ENCODE measurements around the gene CHST13. TPM values are rescaled to one million over a fixed set of nuclear protein-coding genes. Genes with fewer than 3 reads are reported as not detected.

Gene CHST13
- total and polyA plus RNA-seq, 2 of the 4 experiments (the other 2 are of a cell fraction), result not detected

GRCh38 chr3:126538316-126538715 lies 14.4 kb downstream of the CHST13 start:
- POLR2A ChIA-PET (ENCODE audit: unreplicated experiment), result no interaction called here
- H4K8ac ChIP-seq (ENCODE audit: low read depth in 2 of 2, low read length in 2 of 2), result no peak overlapping the region
- H3K14ac ChIP-seq (replicated peaks; ENCODE audit: low read depth, low read length), result no peak overlapping the region
- no peak overlapping the region for H3K4me2 ChIP-seq (ENCODE audit: low read depth, low read length)
- no peaks in the 10 kb centered on the region; the same call in 1 of the 2 replicates for H3K9me3 ChIP-seq (ENCODE audit: control insufficient read depth, insufficient read depth, low read length)
- dilution Hi-C loops (cut with HindIII; ENCODE audit: low sequenced_read_pairs, unreplicated experiment), result no loop called here
- in situ Hi-C loops (cut with MboI; ENCODE audit: low sequenced_read_pairs), result no loop called here
- H3K56ac ChIP-seq (ENCODE audit: extremely low read depth, insufficient read depth, low read length), result no peak overlapping the region
- H3K4me1 ChIP-seq (ENCODE audit: control insufficient read depth, insufficient read depth, low read length), result peaks cover 6% of the 10 kb centered on the region
- TF ChIP-seq SMC3 (IDR thresholded peaks at IDR 0.05; ENCODE audit: low read depth, low read length), result no peak
- no peak for TF ChIP-seq BHLHE40 (IDR thresholded peaks at IDR 0.05; ENCODE audit: low read depth, low read length)
- no peak for TF ChIP-seq FOS (IDR thresholded peaks at IDR 0.05; ENCODE audit: low read depth, low read length)
- no peak for TF ChIP-seq MXI1 (IDR thresholded peaks at IDR 0.05; ENCODE audit: borderline replicate concordance, low read depth, low read length)
- TF ChIP-seq, protein P1, sequence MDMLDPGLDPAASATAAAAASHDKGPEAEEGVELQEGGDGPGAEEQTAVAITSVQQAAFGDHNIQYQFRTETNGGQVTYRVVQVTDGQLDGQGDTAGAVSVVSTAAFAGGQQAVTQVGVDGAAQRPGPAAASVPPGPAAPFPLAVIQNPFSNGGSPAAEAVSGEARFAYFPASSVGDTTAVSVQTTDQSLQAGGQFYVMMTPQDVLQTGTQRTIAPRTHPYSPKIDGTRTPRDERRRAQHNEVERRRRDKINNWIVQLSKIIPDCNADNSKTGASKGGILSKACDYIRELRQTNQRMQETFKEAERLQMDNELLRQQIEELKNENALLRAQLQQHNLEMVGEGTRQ (IDR thresholded peaks at IDR 0.05; ENCODE audit: low read depth, low read length), result no peak
- TF ChIP-seq RCOR1 (IDR thresholded peaks at IDR 0.05; ENCODE audit: insufficient replicate concordance, low read length), result no peak
- TF ChIP-seq ELK1 (IDR thresholded peaks at IDR 0.05; ENCODE audit: borderline replicate concordance, low read depth, low read length), result no peak
- no peak for TF ChIP-seq CTCF (conservative IDR thresholded peaks at IDR 0.05; ENCODE audit: low read depth, low read length)
- TF ChIP-seq CHD1 (IDR thresholded peaks at IDR 0.05; ENCODE audit: low read depth, low read length), result no peak
- TF ChIP-seq NFE2L2 (IDR thresholded peaks at IDR 0.05; ENCODE audit: low read depth, low read length), result no peak
- no peak for TF ChIP-seq POLR2A (IDR thresholded peaks at IDR 0.05; ENCODE audit: low read depth, low read length)
- no peak for TF ChIP-seq MAFK (IDR thresholded peaks at IDR 0.05; ENCODE audit: low read depth, low read length)
- TF ChIP-seq CEBPB (IDR thresholded peaks at IDR 0.05; ENCODE audit: low read depth, low read length), result no peak
- no peak for TF ChIP-seq RFX5 (IDR thresholded peaks at IDR 0.05; ENCODE audit: low read depth, low read length)
- no peak for TF ChIP-seq RAD21 (IDR thresholded peaks at IDR 0.05; ENCODE audit: low read length)
- no peak for TF ChIP-seq MAZ (IDR thresholded peaks at IDR 0.05; ENCODE audit: borderline replicate concordance, low read depth, low read length)
- no peaks in the 10 kb centered on the region for H3K79me1 ChIP-seq (ENCODE audit: low read depth in 1 of 2, low read length in 2 of 2)
- H2BK5ac ChIP-seq (ENCODE audit: low read depth, low read length, poor library complexity, severe bottlenecking), result no peak overlapping the region
- no peak overlapping the region for H2BK15ac ChIP-seq (ENCODE audit: low read depth, low read length)
- DNase-seq (no peak), ATAC-seq (ENCODE audit: low read depth) (no peak)
- CTCF ChIA-PET, result no interaction called here
- no TSS peak for BruUV-seq (replicated peaks)
- H3K4ac ChIP-seq (ENCODE audit: low read depth, low read length), result no peak overlapping the region
- H3K23ac ChIP-seq (ENCODE audit: low read depth, low read length), result no peak overlapping the region
- H3K27ac ChIP-seq (ENCODE audit: insufficient read depth, low read length), result no peak overlapping the region
- H3K9me1 ChIP-seq (ENCODE audit: insufficient read depth, low read length), result peaks cover 12% of the 10 kb centered on the region
- no peak overlapping the region for H2AFZ ChIP-seq (replicated peaks; ENCODE audit: low read length, poor library complexity)
- intact Hi-C loops (cut with micrococcal nuclease), result no loop called here
- H2AK9ac ChIP-seq (replicated peaks; ENCODE audit: low read depth, low read length, poor library complexity), result no peak overlapping the region
- H3K27me3 ChIP-seq (ENCODE audit: control insufficient read depth, insufficient read depth, low read length), result peaks cover 43% of the 10 kb centered on the region
- H3K9ac ChIP-seq (ENCODE audit: low read depth, low read length), result no peak overlapping the region
- WGBS, 2 experiments (ENCODE audit: extremely low coverage in 2 of 2, insufficient read length in 1 of 2), result 73% methylated on average over 5 of the region's 9 CpGs; no CpG with 5 or more reads in 1 of the 2 experiments
- H4K5ac ChIP-seq (ENCODE audit: low read depth, low read length), result no peak overlapping the region
- no peak overlapping the region for H3K4me3 ChIP-seq (ENCODE audit: insufficient read depth, low read depth, low read length)
- no peak overlapping the region for H2AK5ac ChIP-seq (ENCODE audit: low read depth, low read length)
- H4K20me1 ChIP-seq (ENCODE audit: insufficient read depth, low read length), result no peaks in the 10 kb centered on the region
- H3K18ac ChIP-seq (ENCODE audit: low read depth, low read length), result no peak overlapping the region
- H2BK20ac ChIP-seq (ENCODE audit: low read depth, low read length), result no peak overlapping the region
- H4K91ac ChIP-seq (ENCODE audit: insufficient read depth, low read depth, low read length), result no peak overlapping the region
- no peaks in the 10 kb centered on the region for H3K36me3 ChIP-seq (ENCODE audit: control insufficient read depth, insufficient read depth, low read length)
- H2BK120ac ChIP-seq (ENCODE audit: low read depth, low read length), result no peak overlapping the region; the same call in 1 of the 2 replicates
